C4-2B (cell line): ENCODE results near the gene IQCE.

Experiments
- H3K27ac ChIP-seq: fragments of 450-650 bp; 2 replicates; pipeline ENCODE4 v1.5.1; 2017
- ZFX ChIP-seq: fragments of 450-650 bp; IDR thresholded peaks from 2 replicates; pipeline ENCODE4 v1.6.1; 2017
- TF ChIP-seq, protein P1 (sequence below): fragments of 450-650 bp; conservative IDR thresholded peaks from 2 replicates; pipeline ENCODE4 v1.5.1; 2017; ENCODE audit warnings: mild to moderate bottlenecking

The IQCE gene

GRCh38 chr7:2597273-2597640, 38.5 kb downstream of the IQCE start:
- TF ChIP-seq, protein P1, sequence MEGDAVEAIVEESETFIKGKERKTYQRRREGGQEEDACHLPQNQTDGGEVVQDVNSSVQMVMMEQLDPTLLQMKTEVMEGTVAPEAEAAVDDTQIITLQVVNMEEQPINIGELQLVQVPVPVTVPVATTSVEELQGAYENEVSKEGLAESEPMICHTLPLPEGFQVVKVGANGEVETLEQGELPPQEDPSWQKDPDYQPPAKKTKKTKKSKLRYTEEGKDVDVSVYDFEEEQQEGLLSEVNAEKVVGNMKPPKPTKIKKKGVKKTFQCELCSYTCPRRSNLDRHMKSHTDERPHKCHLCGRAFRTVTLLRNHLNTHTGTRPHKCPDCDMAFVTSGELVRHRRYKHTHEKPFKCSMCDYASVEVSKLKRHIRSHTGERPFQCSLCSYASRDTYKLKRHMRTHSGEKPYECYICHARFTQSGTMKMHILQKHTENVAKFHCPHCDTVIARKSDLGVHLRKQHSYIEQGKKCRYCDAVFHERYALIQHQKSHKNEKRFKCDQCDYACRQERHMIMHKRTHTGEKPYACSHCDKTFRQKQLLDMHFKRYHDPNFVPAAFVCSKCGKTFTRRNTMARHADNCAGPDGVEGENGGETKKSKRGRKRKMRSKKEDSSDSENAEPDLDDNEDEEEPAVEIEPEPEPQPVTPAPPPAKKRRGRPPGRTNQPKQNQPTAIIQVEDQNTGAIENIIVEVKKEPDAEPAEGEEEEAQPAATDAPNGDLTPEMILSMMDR, result no peak
- no peak for TF ChIP-seq ZFX
- no peak overlapping the region for H3K27ac ChIP-seq

GRCh38 chr7:2598154-2598823, 39.5 kb downstream of the IQCE start:
- H3K27ac ChIP-seq, result no peak overlapping the region
- TF ChIP-seq, protein P1, result no peak
- TF ChIP-seq ZFX, result no peak

DNA sequence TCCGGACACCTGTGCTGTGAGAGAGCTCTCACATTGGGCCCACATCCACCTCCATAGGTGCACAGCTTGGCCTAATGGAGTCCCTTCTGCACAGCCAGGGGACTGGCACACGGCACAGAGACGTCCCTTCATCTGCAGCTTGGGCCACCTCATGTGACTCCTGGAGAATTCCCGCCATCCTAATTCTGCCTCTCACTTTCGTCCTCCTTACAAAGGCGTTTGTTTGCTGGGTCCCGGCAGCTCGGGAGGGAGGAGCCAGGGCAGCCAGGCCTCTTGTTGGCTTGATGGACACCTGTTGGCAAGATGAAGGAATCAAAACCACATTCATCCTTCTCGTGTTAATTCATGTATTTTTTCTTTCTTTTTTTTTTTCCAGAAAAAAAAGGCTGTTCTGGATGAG, 42.3 kb downstream of the IQCE start:
- no peak overlapping the region for H3K27ac ChIP-seq
- TF ChIP-seq, protein P1, result no peak
- TF ChIP-seq ZFX, result no peak

DNA sequence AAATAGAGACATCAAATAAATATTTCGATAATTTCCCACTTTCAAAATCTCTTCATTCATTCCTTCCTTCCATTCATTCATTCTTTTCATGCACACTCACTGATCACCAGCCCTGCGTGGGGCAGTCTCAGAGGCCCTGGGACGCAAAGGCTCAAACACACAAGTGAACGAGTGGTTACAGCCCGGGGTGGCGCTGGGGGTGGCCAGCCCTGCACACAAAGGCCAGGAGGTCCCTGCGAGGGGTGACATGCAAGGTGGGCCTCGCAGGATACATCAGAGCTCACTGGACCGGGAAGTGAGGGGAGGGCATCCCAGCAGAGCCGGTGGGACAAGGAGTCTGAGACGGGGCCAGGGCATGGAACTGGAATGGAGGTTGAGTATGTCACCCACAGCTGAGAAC, 43.1 kb downstream of the IQCE start:
- TF ChIP-seq, protein P1, result no peak
- no peak for TF ChIP-seq ZFX
- H3K27ac ChIP-seq, result no peak overlapping the region

- TF ChIP-seq ZFX, result no peak
- TF ChIP-seq, protein P1, result no peak
- no peak overlapping the region for H3K27ac ChIP-seq
Measured at GRCh38 chr7:2602406-2603043, 43.7 kb downstream of the IQCE start.

GRCh38 chr7:2603044-2603965, 44.5 kb downstream of the IQCE start:
- TF ChIP-seq ZFX, result no peak
- TF ChIP-seq, protein P1, result no peak

More at GRCh38 chr7:2603044-2603965, 44.5 kb downstream of the IQCE start:
- H3K27ac ChIP-seq, result no peak overlapping the region
